GM19455 (cell line): Measurements from ENCODE around the gene ESPNL.

Source experiments
- ATAC-seq: cut with Tn5 transposase; IDR thresholded peaks from one replicate; pipeline ENCODE4 v1.9.1; 2021; ENCODE audit not compliant: unreplicated experiment

The ESPNL gene

GRCh38 chr2:238097988-238098871 is 1.9 kb upstream of the ESPNL start:
- ATAC-seq, result peak; percentile 69

GRCh38 chr2:238098901-238099713 is 1.0 kb upstream of the ESPNL start:
- peak; percentile 23 for ATAC-seq

- ATAC-seq, result no peak
These were observed 459 bp upstream of the ESPNL start for GRCh38 chr2:238099714-238100048.

- ATAC-seq, result no peak
These were observed 956 bp downstream of the ESPNL start for GRCh38 chr2:238100821-238101771.

- ATAC-seq, result no peak
These were observed 2.0 kb downstream of the ESPNL start for GRCh38 chr2:238101891-238102841.

GRCh38 chr2:238102865-238103264 is 2.7 kb downstream of the ESPNL start:
- ATAC-seq, result no peak

GRCh38 chr2:238103465-238104225 is 3.5 kb downstream of the ESPNL start:
- no peak for ATAC-seq

- ATAC-seq, result no peak
These were observed 4.1 kb downstream of the ESPNL start for GRCh38 chr2:238104226-238104690.

- ATAC-seq, result no peak
These were observed 4.7 kb downstream of the ESPNL start for GRCh38 chr2:238104691-238105371.

- no peak for ATAC-seq
These were observed 5.6 kb downstream of the ESPNL start for GRCh38 chr2:238105506-238106338.

GRCh38 chr2:238106339-238106697 is 6.2 kb downstream of the ESPNL start:
- no peak for ATAC-seq

GRCh38 chr2:238106698-238107524 is 6.8 kb downstream of the ESPNL start:
- ATAC-seq, result peak; percentile 27

GRCh38 chr2:238107525-238108422 is 7.6 kb downstream of the ESPNL start:
- ATAC-seq, result peak; percentile 56

GRCh38 chr2:238108423-238109183 is 8.5 kb downstream of the ESPNL start:
- peak; percentile 58 for ATAC-seq

GRCh38 chr2:238113611-238114010 is 13.5 kb downstream of the ESPNL start:
- ATAC-seq, result no peak
